ENCODE results near the gene SLC6A8.
"Not testable (repeated sequence)": the region's sequence is repeated elsewhere in the genome, so short reads cannot be mapped to it uniquely, and the experiment has no call there.

The SLC6A8 gene

DNA sequence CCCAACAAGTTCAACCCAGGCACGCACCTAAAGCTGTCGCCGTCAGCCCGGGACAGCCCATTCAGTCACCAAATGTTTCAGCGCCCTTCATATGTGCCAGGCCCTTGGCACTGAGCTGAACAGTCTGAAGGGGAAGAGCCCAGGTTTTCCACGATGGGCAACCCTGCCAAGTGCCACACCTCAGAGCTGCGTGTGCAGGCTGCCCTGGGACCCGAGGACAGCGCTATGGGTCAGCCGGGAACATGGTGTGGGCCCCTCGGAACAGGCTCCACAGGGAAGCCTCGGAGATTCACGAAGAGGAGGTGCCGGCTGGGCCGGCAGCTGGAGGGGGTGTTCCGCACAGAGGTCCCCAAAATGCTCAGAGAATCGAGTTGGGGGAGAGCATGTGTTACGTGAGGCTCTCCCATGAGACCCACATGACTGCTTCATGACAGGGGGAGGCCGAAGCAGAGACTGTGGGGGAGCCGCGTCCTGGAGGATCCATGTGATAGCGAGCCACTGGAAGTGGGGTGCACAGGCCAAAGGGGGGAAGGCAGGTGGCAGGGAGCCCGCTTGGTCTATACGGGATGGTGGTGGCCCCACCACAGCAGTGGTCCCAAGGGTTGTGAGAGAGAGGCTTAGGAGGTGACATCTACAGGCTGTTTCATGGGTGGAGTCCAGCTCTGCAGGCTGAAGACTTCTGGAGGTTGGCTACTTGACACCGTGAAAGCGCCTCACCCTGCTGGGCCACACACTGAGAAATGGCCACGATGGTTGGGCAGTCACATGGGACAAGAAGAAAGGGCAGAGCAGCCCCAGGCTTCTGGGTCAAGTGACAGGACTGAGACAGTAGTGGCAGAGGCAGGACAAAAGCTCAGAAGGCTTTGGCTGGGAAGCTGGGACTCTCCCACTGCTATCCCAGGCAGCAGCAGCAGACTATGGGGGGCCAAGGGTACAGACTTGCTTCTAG is 22.3 kb downstream of the SLC6A8 start:
- no peak for DNase-seq

DNA sequence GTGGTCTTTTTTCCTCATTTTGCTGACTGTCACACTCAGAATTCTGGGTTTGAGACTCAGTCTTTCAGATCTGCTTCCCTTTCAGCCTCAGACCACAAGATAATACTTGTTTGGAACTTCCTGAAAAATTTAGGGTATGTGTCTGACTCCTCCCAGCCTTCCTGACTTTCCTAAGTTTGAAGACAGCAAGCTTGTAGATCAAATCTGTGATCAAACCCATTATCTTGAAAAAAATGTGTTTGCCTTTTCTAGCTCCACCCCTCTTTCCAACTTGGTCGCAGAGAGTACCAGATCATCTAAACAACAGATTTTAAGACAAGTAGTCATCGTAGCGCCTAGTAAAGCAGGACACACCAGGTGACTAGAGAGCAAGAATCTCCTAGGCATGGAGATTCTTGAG is 26.5 kb downstream of the SLC6A8 start:
- no peak for DNase-seq

DNA sequence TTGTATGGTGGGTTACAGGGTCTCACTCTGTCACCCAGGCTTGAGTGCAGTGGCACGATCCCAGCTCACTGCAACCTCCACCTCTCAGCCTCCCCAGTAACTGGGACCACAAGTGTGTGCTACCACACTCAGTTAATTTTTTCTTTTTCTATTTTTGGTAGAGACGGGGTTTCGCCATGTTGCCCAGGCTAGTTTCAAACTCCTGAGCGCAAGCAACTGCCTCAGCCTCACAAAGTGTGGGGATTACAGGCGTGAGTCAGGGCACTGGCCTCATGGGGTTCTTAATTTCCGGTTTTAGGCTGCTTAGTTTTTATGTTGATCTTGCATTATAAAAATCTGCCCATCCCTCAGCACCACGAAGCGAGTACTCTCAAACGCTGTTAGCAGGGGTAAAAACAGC is 29.7 kb downstream of the SLC6A8 start:
- DNase-seq: no peak

- DNase-seq: no peak
Observed at GRCh38 chrX:153719238-153719637, 31.5 kb downstream of the SLC6A8 start.

DNA sequence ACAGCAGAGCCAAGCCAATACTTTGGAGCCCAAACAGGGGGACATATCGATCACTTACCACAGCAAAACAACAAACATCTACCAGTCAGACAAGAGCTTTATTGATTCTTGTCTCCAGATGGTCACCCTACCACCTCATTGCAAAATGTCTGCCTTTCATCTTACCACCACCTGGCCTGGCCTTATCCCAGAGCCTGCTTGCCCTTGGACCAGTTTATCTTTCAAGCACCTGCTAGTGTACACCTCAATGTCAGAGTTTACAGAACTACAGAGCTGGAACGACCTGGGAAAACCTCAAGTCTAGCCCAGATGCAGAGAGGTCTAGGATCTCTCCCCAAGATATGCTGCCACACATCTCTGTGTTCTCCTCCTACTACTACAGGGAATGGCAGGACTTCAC is 32.0 kb downstream of the SLC6A8 start:
- no peak for DNase-seq

GRCh38 chrX:153722704-153723350 is 35.1 kb downstream of the SLC6A8 start:
- DNase-seq: peak; percentile 12

DNA sequence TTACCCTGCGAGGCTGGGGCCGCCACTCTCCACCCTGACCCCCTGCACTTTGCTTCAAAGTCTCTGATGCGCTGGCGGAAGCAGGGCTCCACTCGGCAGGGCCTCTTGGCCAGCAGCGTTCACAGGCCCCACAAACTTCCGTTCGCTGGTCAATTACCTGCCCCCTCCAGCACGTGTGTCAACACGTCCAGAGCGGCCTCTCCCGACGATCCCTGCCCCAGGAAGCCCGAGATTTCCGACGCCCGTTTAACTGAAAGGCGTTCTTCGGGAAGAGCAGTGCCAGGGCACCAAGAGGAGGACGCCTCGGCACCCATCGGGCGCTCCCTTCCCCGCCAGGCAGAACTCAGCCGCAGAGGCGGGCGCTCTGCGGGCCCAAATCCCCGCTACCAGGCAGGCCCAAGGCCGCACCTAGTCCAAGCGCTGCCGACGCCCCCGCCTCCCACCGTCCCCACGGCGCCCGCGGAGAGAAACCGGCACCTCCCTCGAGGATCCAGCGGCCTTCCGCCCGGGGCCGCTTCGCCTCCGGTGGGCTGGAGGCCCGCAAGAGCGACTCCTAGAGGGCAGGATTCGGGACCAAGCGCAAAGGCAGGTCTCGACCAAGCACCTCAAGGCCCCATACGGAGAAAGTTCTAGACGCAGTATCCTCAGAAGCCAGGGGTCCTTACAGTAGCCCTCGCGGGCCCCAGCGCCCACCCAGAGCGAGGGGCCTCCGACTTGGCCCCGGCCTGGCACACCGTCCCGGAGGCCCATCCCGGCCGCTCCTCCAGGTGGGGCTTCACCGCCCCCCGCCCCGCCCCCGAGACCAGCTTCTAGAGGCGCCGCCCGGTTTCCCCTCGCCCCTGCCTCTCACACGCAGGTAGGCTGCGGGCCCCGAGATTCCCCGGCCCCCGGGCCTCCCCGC is 35.9 kb downstream of the SLC6A8 start:
- peak; percentile 56 for DNase-seq

DNA sequence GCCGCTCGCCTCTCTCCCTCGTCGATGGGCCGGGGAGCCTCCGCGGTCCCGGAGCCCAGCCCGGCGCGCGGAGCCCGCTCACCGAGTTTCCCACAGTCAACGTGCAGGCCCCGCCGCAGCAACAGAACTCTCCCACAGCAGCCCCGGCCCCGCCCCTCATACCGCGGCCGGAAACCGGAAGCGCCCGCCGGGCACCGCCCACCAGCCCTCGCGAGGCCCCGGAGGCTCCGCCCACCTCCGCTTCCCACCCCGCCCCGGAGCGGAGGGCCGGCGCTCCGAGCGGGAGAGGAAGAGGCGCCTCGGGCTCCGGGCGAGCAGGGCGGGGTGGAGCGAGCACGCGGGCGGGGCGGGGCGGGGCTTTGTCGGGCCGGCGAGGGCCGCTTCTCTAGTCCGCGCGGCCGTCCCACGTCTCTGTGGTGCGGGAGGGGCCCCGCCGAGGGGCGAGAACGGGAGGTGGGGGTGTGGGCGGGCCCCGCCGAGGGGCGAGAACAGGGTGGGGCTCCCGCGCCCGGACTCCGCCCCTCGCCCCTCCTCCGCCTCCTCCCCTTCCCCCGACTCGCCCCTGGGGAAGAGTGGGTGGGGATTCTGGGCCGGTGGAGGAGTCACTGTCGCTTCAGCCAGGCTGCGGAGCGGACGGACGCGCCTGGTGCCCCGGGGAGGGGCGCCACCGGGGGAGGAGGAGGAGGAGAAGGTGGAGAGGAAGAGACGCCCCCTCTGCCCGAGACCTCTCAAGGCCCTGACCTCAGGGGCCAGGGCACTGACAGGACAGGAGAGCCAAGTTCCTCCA is 36.7 kb downstream of the SLC6A8 start, which contains the start of the genes ABCD1 and BCAP31:
TSS of gene ABCD1 (plus strand) at position 605 of the 787 bp plus-strand sequence. CDS start 411 bp downstream, outside the sequence.
TSS of gene BCAP31 (minus strand) at position 136 of the 787 bp plus-strand sequence. CDS start 1,143 bp downstream, outside the sequence.
- DNase-seq: peak; percentile 91

- DNase-seq: no peak
Observed at GRCh38 chrX:153725039-153725831, 37.5 kb downstream of the SLC6A8 start.

DNA sequence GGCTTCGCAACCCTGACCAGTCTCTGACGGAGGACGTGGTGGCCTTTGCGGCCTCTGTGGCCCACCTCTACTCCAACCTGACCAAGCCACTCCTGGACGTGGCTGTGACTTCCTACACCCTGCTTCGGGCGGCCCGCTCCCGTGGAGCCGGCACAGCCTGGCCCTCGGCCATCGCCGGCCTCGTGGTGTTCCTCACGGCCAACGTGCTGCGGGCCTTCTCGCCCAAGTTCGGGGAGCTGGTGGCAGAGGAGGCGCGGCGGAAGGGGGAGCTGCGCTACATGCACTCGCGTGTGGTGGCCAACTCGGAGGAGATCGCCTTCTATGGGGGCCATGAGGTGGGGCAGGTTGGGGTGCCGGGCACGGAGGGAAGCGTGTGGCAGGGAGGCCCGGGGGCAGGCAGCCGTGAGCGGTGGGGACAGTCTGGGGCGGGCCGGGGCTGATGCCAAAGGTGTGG is 38.1 kb downstream of the SLC6A8 start:
- no peak for DNase-seq

DNA sequence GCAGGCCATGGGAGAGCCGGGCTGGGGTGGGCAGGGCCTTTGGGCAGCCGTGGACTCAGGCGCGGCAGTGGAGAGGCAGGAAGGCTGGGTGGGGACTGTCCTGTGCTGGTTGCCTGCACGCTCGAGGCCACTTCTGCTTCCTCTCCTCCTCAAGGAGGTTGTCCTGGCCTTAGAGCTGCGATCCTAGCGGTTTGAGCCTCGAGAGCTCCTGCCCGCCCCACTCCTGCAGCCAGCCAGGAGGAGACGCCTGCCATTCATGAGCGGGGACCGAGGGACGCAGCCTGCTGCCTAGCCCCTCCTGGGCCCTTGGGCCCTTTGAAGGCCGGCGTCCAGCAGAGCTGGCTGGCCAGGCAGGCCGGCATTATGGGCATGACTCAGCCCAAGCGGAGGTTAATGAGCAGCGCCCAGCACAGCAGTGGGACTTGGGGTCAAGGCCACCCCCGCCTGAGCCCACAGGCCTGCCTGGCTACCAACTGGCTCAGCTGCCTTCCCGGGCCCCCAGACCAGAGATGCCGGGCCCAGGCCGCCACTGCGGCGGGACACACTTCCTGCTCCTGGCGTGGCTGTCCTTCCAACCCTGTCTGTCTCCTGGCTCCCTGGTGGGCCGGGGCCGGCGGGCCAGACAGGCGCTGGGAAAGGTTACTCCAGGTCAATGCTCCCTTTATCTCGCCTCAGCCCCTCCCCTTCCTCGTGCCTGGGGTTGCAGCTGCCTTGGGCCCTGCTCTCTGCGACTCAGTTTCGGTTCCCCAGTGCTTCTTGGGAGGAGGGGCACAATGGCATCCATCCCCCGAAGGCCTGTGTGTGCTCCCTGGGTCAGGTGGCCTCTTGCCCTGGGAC is 38.8 kb downstream of the SLC6A8 start:
- peak; percentile 52 for DNase-seq

- DNase-seq: no peak
Observed at GRCh38 chrX:153727123-153727931, 39.6 kb downstream of the SLC6A8 start.

DNA sequence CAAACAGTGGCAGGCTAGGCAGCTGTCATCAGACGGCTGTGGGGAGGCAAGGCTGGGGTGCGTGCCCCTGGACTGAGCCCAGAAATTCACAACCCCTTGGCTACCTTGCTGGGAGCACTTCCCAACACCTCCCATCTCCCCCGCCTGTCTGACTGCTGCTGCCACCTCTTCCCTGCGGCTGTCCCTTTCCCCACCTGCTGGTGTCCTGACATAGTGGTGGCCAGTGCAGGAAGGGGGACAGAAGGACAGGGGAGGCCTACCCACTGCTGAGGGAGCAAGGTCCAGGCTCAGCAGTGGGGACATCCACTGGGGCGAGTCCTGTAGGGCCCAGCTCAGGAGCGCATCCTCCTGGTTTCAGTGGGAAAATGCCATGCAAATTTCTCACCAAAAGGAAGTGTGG is 40.4 kb downstream of the SLC6A8 start:
- DNase-seq: no peak

DNA sequence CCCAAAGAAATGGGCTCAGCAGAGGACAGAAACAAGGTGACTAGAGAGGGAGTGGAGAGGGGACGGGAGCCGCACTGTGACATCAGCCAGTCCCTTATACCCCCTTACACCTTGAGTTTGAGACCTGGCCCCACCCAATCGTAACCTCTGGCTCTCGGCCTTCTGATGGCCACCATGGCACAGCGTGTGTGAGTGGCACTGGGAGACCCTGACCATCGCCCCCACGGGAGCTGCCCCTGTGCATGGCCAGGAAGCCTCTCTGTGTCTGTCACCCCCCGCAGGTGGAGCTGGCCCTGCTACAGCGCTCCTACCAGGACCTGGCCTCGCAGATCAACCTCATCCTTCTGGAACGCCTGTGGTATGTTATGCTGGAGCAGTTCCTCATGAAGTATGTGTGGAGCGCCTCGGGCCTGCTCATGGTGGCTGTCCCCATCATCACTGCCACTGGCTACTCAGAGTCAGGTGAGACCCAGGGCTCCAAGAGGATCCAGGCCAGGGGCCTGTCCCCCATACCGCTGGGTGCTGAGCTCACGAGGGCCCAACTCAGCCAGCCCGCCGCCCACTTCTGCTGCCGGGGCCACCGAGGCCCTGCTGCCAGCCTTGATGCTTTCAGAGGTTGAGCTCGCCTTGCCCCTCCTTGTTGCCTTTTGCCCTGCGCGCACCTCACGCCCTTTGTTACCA is 41.4 kb downstream of the SLC6A8 start:
- no peak for DNase-seq

GRCh38 chrX:153730115-153730514 is 42.4 kb downstream of the SLC6A8 start:
- not testable (repeated sequence) for DNase-seq

- DNase-seq: peak; percentile 57
Observed at GRCh38 chrX:153731117-153731844, 43.6 kb downstream of the SLC6A8 start.

GRCh38 chrX:153731845-153732215 is 44.1 kb downstream of the SLC6A8 start:
- DNase-seq: no peak

- no peak for DNase-seq
Observed at GRCh38 chrX:153732401-153732800, 44.7 kb downstream of the SLC6A8 start.

Measured in activated CD4-positive, alpha-beta T cell treated with anti-CD3 and anti-CD28 coated beads, Interleukin-10, Interleukin-2, amounts not matched to agents 100 ng/mL and 50 ng/mL, durations not matched to agents 16 hours and 8 hours (primary cell).